Ecto neural progenitor cell (in vitro differentiated cells): ENCODE measurements around the gene DYNC2I2.
"Not testable (repeated sequence)": the region's sequence is repeated elsewhere in the genome, so short reads cannot be mapped to it uniquely, and the experiment has no call there.

Source experiments
- DNase-seq: peaks from one replicate; pipeline ENCODE4 v3.0.0-alpha.2; 2018; ENCODE audit warnings: low spot score

The DYNC2I2 gene

GRCh38 chr9:128614728-128615127 lies 41.9 kb downstream of the DYNC2I2 start:
- DNase-seq, result no peak

- no peak for DNase-seq
These were observed 44.9 kb downstream of the DYNC2I2 start for GRCh38 chr9:128611600-128612394.

GRCh38 chr9:128610897-128611296 lies 45.8 kb downstream of the DYNC2I2 start:
- DNase-seq, result no peak

GRCh38 chr9:128607642-128608350 lies 48.9 kb downstream of the DYNC2I2 start:
- no peak for DNase-seq

GRCh38 chr9:128603697-128604096 lies 53.0 kb downstream of the DYNC2I2 start:
- no peak for DNase-seq

GRCh38 chr9:128600099-128600498 lies 56.5 kb downstream of the DYNC2I2 start:
- DNase-seq, result no peak

- no peak for DNase-seq
These were observed 61.2 kb downstream of the DYNC2I2 start for GRCh38 chr9:128595471-128595870.

GRCh38 chr9:128593856-128594255 lies 62.8 kb downstream of the DYNC2I2 start:
- no peak for DNase-seq

- no peak for DNase-seq
These were observed 63.6 kb downstream of the DYNC2I2 start for GRCh38 chr9:128593039-128593438.

GRCh38 chr9:128588581-128589233 lies 67.9 kb downstream of the DYNC2I2 start:
- no peak for DNase-seq

GRCh38 chr9:128587453-128587852 lies 69.2 kb downstream of the DYNC2I2 start:
- DNase-seq, result no peak

GRCh38 chr9:128586934-128587333 lies 69.7 kb downstream of the DYNC2I2 start:
- not testable (repeated sequence) for DNase-seq

GRCh38 chr9:128585155-128585554 lies 71.5 kb downstream of the DYNC2I2 start:
- DNase-seq, result not testable (repeated sequence)
